ENCODE measurements around the gene IPO5. TPM values are rescaled to one million over a fixed set of nuclear protein-coding genes. Genes with fewer than 3 reads are reported as not detected.
A peak's percentile ranks its signal among the peaks of the same experiment; 100 is the strongest.

The IPO5 gene
- total RNA-seq (100 to 1,000 TPM in 1 of 2 donors, 10 to 100 TPM in 1; 97.3 to 128 TPM), polyA plus RNA-seq (10 to 100 TPM; 35.6 to 52.8 TPM)
- long read RNA-seq, donor 1, transcript IPO5-222 (26 exons, 3,419 nt), result major isoform, 13 of 58 reads
- long read RNA-seq, donor 1, partial matches to known transcripts, result 34 of 58 reads
- long read RNA-seq, donor 1, other reads (novel, unspliced or antisense), result 11 of 58 reads
- long read RNA-seq, donor 2, transcript IPO5-222 (26 exons, 3,419 nt), result major isoform, 18 of 32 reads
- long read RNA-seq, donor 2, partial matches to known transcripts, result 11 of 32 reads
- long read RNA-seq, donor 2, other reads (novel, unspliced or antisense), result 2 of 32 reads

GRCh38 chr13:97953376-97953970, at the start of gene IPO5:
Gene IPO5, plus strand, starts transcription at chr13:97953675. Its CDS starts 23,022 bp downstream, at chr13:97976697.
- intact Hi-C loops (cut with DNase I), result no loop called here
- Histone ChIP-seq H3K9me3 (ENCODE audit: control insufficient read depth, low read length) (no peaks in the 10 kb centered on the region), H3K27me3 (ENCODE audit: control insufficient read depth in 1 of 2, insufficient read depth in 2 of 2, low read length in 1 of 2) (no peaks in the 10 kb centered on the region), H3K4me3 (ENCODE audit: low read length in 2 of 2) (no peak within 1 kb of the TSS), H3K27ac (ENCODE audit: low read depth in 1 of 2, low read length in 2 of 2) (no peak within 1 kb of the TSS), H3K4me1 (ENCODE audit: control insufficient read depth in 1 of 2, insufficient read depth in 2 of 2, low read length in 2 of 2) (no peaks in the 10 kb centered on the region), H3K36me3 (ENCODE audit: control insufficient read depth in 1 of 2, insufficient read depth in 2 of 2, low read length in 1 of 2) (no peaks in the 10 kb centered on the region)
- WGBS, 2 donors, result 69% methylated on average over 10 of the region's 10 CpGs
- ATAC-seq (ENCODE audit: low FRiP score), result no peak
- DNase-seq, result no peak

GRCh38 chr13:97904059-97904458, 49.4 kb upstream of the IPO5 start:
- H3K36me3 ChIP-seq (ENCODE audit: control insufficient read depth in 1 of 2, insufficient read depth in 2 of 2, low read length in 1 of 2), result no peaks in the 10 kb centered on the region
- no peak overlapping the region for H3K4me3 ChIP-seq (ENCODE audit: low read length in 2 of 2)
- intact Hi-C loops (cut with DNase I), result no loop called here
- no peaks in the 10 kb centered on the region for H3K4me1 ChIP-seq (ENCODE audit: control insufficient read depth in 1 of 2, insufficient read depth in 2 of 2, low read length in 2 of 2)
- 49 to 54% methylated on average over 2 of the region's 2 CpGs for WGBS, 2 donors
- H3K27me3 ChIP-seq (ENCODE audit: control insufficient read depth in 1 of 2, insufficient read depth in 2 of 2, low read length in 1 of 2), result no peaks in the 10 kb centered on the region
- H3K27ac ChIP-seq (ENCODE audit: low read depth in 1 of 2, low read length in 2 of 2), result no peak overlapping the region
- no peak for DNase-seq
- ATAC-seq (ENCODE audit: low FRiP score), result no peak
- no peaks in the 10 kb centered on the region for H3K9me3 ChIP-seq (ENCODE audit: control insufficient read depth, low read length)

GRCh38 chr13:97905517-97905916, 48.0 kb upstream of the IPO5 start:
- peak; percentile 46 for ATAC-seq (ENCODE audit: low FRiP score)
- no peaks in the 10 kb centered on the region for H3K27me3 ChIP-seq (ENCODE audit: control insufficient read depth in 1 of 2, insufficient read depth in 2 of 2, low read length in 1 of 2)
- no peaks in the 10 kb centered on the region for H3K9me3 ChIP-seq (ENCODE audit: control insufficient read depth, low read length)
- no peak for DNase-seq
- intact Hi-C loops (cut with DNase I), result no loop called here
- H3K4me3 ChIP-seq (ENCODE audit: low read length in 2 of 2), result no peak overlapping the region
- WGBS, 2 donors, result 90 to 91% methylated on average over 1 of the region's 1 CpG
- no peak overlapping the region for H3K27ac ChIP-seq (ENCODE audit: low read depth in 1 of 2, low read length in 2 of 2)
- H3K36me3 ChIP-seq (ENCODE audit: control insufficient read depth in 1 of 2, insufficient read depth in 2 of 2, low read length in 1 of 2), result no peaks in the 10 kb centered on the region
- H3K4me1 ChIP-seq (ENCODE audit: control insufficient read depth in 1 of 2, insufficient read depth in 2 of 2, low read length in 2 of 2), result no peaks in the 10 kb centered on the region

GRCh38 chr13:97911311-97912138, 42.0 kb upstream of the IPO5 start:
- Histone ChIP-seq H3K9me3 (ENCODE audit: control insufficient read depth, low read length) (peaks cover 7% of the 10 kb centered on the region), H3K36me3 (ENCODE audit: control insufficient read depth in 1 of 2, insufficient read depth in 2 of 2, low read length in 1 of 2) (no peaks in the 10 kb centered on the region), H3K4me3 (ENCODE audit: low read length in 2 of 2) (no peak overlapping the region), H3K27me3 (ENCODE audit: control insufficient read depth in 1 of 2, insufficient read depth in 2 of 2, low read length in 1 of 2) (peaks cover 0 to 1% of the 10 kb centered on the region in 2 donors), H3K4me1 (ENCODE audit: control insufficient read depth in 1 of 2, insufficient read depth in 2 of 2, low read length in 2 of 2) (no peaks in the 10 kb centered on the region), H3K27ac (ENCODE audit: low read depth in 1 of 2, low read length in 2 of 2) (no peak overlapping the region)
- ATAC-seq (ENCODE audit: low FRiP score) (no peak), DNase-seq (no peak)
- intact Hi-C loops (cut with DNase I), result no loop called here
- WGBS, 2 donors, result 29 to 34% methylated on average over 7 of the region's 7 CpGs

- 57 to 64% methylated on average over 6 of the region's 6 CpGs for WGBS, 2 donors
Measured at GRCh38 chr13:97912139-97912535, 41.3 kb upstream of the IPO5 start.

GRCh38 chr13:97913206-97913605, 40.3 kb upstream of the IPO5 start:
- Histone ChIP-seq H3K9me3 (ENCODE audit: control insufficient read depth, low read length) (peaks cover 7% of the 10 kb centered on the region), H3K4me1 (ENCODE audit: control insufficient read depth in 1 of 2, insufficient read depth in 2 of 2, low read length in 2 of 2) (no peaks in the 10 kb centered on the region), H3K27me3 (ENCODE audit: control insufficient read depth in 1 of 2, insufficient read depth in 2 of 2, low read length in 1 of 2) (peaks cover 0 to 1% of the 10 kb centered on the region in 2 donors), H3K36me3 (ENCODE audit: control insufficient read depth in 1 of 2, insufficient read depth in 2 of 2, low read length in 1 of 2) (no peaks in the 10 kb centered on the region), H3K4me3 (ENCODE audit: low read length in 2 of 2) (no peak overlapping the region), H3K27ac (ENCODE audit: low read depth in 1 of 2, low read length in 2 of 2) (no peak overlapping the region)
- ATAC-seq (ENCODE audit: low FRiP score) (no peak), DNase-seq (no peak)
- WGBS, 2 donors, result 90 to 92% methylated on average over 2 of the region's 2 CpGs
- intact Hi-C loops (cut with DNase I), result no loop called here

More at GRCh38 chr13:97912139-97912535, 41.3 kb upstream of the IPO5 start:
- ATAC-seq (ENCODE audit: low FRiP score), result no peak
- H3K36me3 ChIP-seq (ENCODE audit: control insufficient read depth in 1 of 2, insufficient read depth in 2 of 2, low read length in 1 of 2), result no peaks in the 10 kb centered on the region
- H3K9me3 ChIP-seq (ENCODE audit: control insufficient read depth, low read length), result peaks cover 7% of the 10 kb centered on the region
- H3K4me1 ChIP-seq (ENCODE audit: control insufficient read depth in 1 of 2, insufficient read depth in 2 of 2, low read length in 2 of 2), result no peaks in the 10 kb centered on the region
- no peak overlapping the region for H3K4me3 ChIP-seq (ENCODE audit: low read length in 2 of 2)
- DNase-seq, result no peak
- H3K27ac ChIP-seq (ENCODE audit: low read depth in 1 of 2, low read length in 2 of 2), result no peak overlapping the region
- H3K27me3 ChIP-seq (ENCODE audit: control insufficient read depth in 1 of 2, insufficient read depth in 2 of 2, low read length in 1 of 2), result peaks cover 0 to 1% of the 10 kb centered on the region in 2 donors
- intact Hi-C loops (cut with DNase I), result no loop called here

- Histone ChIP-seq H3K36me3 (ENCODE audit: control insufficient read depth in 1 of 2, insufficient read depth in 2 of 2, low read length in 1 of 2) (no peaks in the 10 kb centered on the region), H3K4me1 (ENCODE audit: control insufficient read depth in 1 of 2, insufficient read depth in 2 of 2, low read length in 2 of 2) (no peaks in the 10 kb centered on the region), H3K27me3 (ENCODE audit: control insufficient read depth in 1 of 2, insufficient read depth in 2 of 2, low read length in 1 of 2) (peaks cover 0 to 1% of the 10 kb centered on the region in 2 donors), H3K4me3 (ENCODE audit: low read length in 2 of 2) (no peak overlapping the region), H3K9me3 (ENCODE audit: control insufficient read depth, low read length) (peaks cover 7% of the 10 kb centered on the region), H3K27ac (ENCODE audit: low read depth in 1 of 2, low read length in 2 of 2) (no peak overlapping the region)
- no peak for ATAC-seq (ENCODE audit: low FRiP score)
- DNase-seq, result no peak
- WGBS, 2 donors, result 73 to 88% methylated on average over 1 of the region's 1 CpG
- intact Hi-C loops (cut with DNase I), result no loop called here
Measured at GRCh38 chr13:97914540-97914939, 38.9 kb upstream of the IPO5 start.

GRCh38 chr13:97921176-97921816, 32.2 kb upstream of the IPO5 start:
- Histone ChIP-seq H3K4me3 (ENCODE audit: low read length in 2 of 2) (no peak overlapping the region), H3K27me3 (ENCODE audit: control insufficient read depth in 1 of 2, insufficient read depth in 2 of 2, low read length in 1 of 2) (no peaks in the 10 kb centered on the region), H3K27ac (ENCODE audit: low read depth in 1 of 2, low read length in 2 of 2) (no peak overlapping the region), H3K9me3 (ENCODE audit: control insufficient read depth, low read length) (no peaks in the 10 kb centered on the region), H3K4me1 (ENCODE audit: control insufficient read depth in 1 of 2, insufficient read depth in 2 of 2, low read length in 2 of 2) (no peaks in the 10 kb centered on the region), H3K36me3 (ENCODE audit: control insufficient read depth in 1 of 2, insufficient read depth in 2 of 2, low read length in 1 of 2) (no peaks in the 10 kb centered on the region)
- ATAC-seq (ENCODE audit: low FRiP score) (no peak), DNase-seq (no peak)
- 60 to 61% methylated on average over 6 of the region's 6 CpGs for WGBS, 2 donors
- intact Hi-C loops (cut with DNase I), result no loop called here
